ENCODE measurements around the gene MAML2. TPM values are rescaled to one million over a fixed set of nuclear protein-coding genes. Genes with fewer than 3 reads are reported as not detected.

The MAML2 gene
- total and polyA plus RNA-seq, 2 experiments from 2014 or later: 2.0 to 7.1 TPM

DNA sequence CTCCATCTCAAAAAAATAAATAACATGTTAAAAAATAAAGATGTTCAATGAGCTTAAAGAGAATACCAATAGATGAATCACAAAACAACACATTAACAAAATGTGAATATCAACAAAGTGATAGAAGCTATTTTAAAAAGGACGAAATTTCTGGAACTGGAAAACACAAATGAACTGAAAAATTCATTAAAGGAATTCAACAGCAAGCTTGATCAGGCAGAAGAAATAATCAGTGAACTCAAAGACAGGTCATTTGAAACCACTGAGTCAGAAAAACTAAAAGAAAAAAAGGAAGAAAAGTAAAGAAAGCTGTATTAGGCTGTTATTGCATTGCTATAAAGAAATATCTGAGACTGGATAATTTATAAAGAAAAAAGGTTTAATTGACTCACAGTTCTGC is 412.0 kb downstream of the MAML2 start:
- Histone ChIP-seq H3F3A (replicated peaks; ENCODE audit: low read depth) (no peaks in the 10 kb centered on the region), H3K27ac (ENCODE audit: low read depth) (no peak overlapping the region), H3K27me3 (ENCODE audit: insufficient read depth) (no peaks in the 10 kb centered on the region), H3K4me2 (no peak overlapping the region), H2AFZ (no peak overlapping the region), H3K4me3 (no peak overlapping the region), H3K4me1 (ENCODE audit: insufficient read depth) (no peaks in the 10 kb centered on the region), H3K79me2 (replicated peaks; ENCODE audit: insufficient read depth) (no peaks in the 10 kb centered on the region), H3K36me3 (ENCODE audit: insufficient read depth) (no peaks in the 10 kb centered on the region), H4K20me1 (replicated peaks; ENCODE audit: insufficient read depth) (no peaks in the 10 kb centered on the region), H3K9me2 (ENCODE audit: insufficient read depth) (no peaks in the 10 kb centered on the region)
- Mint-ChIP-seq H3K27me3 (ENCODE audit: insufficient read depth, low read depth, poor library complexity) (peaks cover 2% of the 10 kb centered on the region), H3K9me3 (0 out of 3 replicates have a peak, but pooled peaks cover 2% of the 10 kb centered on the region), H3K4me3 (no peak overlapping the region), H3K4me1 (peaks cover 3% of the 10 kb centered on the region; the same call in 1 of the 3 replicates), H3K27ac (no peak overlapping the region), H3K36me3 (ENCODE audit: low read depth) (no peaks in the 10 kb centered on the region)
- TF ChIP-seq POLR2AphosphoS5 (IDR thresholded peaks at IDR 0.05; ENCODE audit: low read depth): no peak
- no peak for ATAC-seq
- no peak for DNase-seq (ENCODE audit: low spot score)

GRCh38 chr11:95926726-95927125 is 416.3 kb downstream of the MAML2 start:
- H3K4me2 ChIP-seq: no peak overlapping the region
- ATAC-seq: no peak
- H3K79me2 ChIP-seq (replicated peaks; ENCODE audit: insufficient read depth): peaks cover 18% of the 10 kb centered on the region
- no peak overlapping the region for H3K4me3 ChIP-seq
- TF ChIP-seq POLR2AphosphoS5 (IDR thresholded peaks at IDR 0.05; ENCODE audit: low read depth) (no peak), ZNF331 (CRISPR knock-in tag; IDR thresholded peaks at IDR 0.05; ENCODE audit: low read depth) (no peak), REST (IDR thresholded peaks at IDR 0.05; ENCODE audit: unreplicated experiment) (no peak), EZH2phosphoT487 (IDR thresholded peaks at IDR 0.05; ENCODE audit: unreplicated experiment) (no peak), STAT1 (IDR thresholded peaks at IDR 0.05; ENCODE audit: unreplicated experiment) (no peak)
- no peak overlapping the region for H3K4me3 Mint-ChIP-seq
- no peak overlapping the region for H2AFZ ChIP-seq
- no peak for DNase-seq (ENCODE audit: low spot score)
- H3K27me3 ChIP-seq (ENCODE audit: insufficient read depth): no peaks in the 10 kb centered on the region
- no peak overlapping the region for H3K27ac Mint-ChIP-seq
- H3K9me3 Mint-ChIP-seq: 0 out of 3 replicates have a peak, but pooled peaks cover 2% of the 10 kb centered on the region
- no peak overlapping the region for H3K27ac ChIP-seq (ENCODE audit: low read depth)
- no peaks in the 10 kb centered on the region; the same call in 1 of the 2 replicates for H3F3A ChIP-seq (replicated peaks; ENCODE audit: low read depth)
- H3K4me1 Mint-ChIP-seq: peaks cover 22% of the 10 kb centered on the region
- no peaks in the 10 kb centered on the region; the same call in 1 of the 3 replicates for H3K36me3 Mint-ChIP-seq (ENCODE audit: low read depth)
- no peaks in the 10 kb centered on the region for H3K36me3 ChIP-seq (ENCODE audit: insufficient read depth)
- H4K20me1 ChIP-seq (replicated peaks; ENCODE audit: insufficient read depth): no peaks in the 10 kb centered on the region
- H3K27me3 Mint-ChIP-seq (ENCODE audit: insufficient read depth, low read depth, poor library complexity): peaks cover 9% of the 10 kb centered on the region
- no peaks in the 10 kb centered on the region for H3K9me2 ChIP-seq (ENCODE audit: insufficient read depth)
- peaks cover 19% of the 10 kb centered on the region for H3K4me1 ChIP-seq (ENCODE audit: insufficient read depth)

MicroRNAs within 50 kb of the gene (microRNA counts, 767-probe panel; counts per million panel counts)
- microRNA hsa-miR-1260b: not detected

Small RNAs within 50 kb of the gene (microRNA-seq; reads per million reads assigned to microRNA genes)
- gene MIR1260B: 0.66 reads per million

Small RNAs within 50 kb of the gene (small RNA-seq; reads per million reads assigned to genes)
- not detected for gene MIR1260B (ENCODE audit: low replicate concordance)

Other genes with a start within 250 kb of the MAML2 start
- gene CCDC82, start 46.7 kb upstream of the MAML2 start, total RNA-seq (2014; rRNA removed; shearing (Covaris generic)): 15.7 and 23.5 TPM in 2 replicates
- 40.0 and 45.8 TPM in 2 replicates for gene CCDC82, start 46.7 kb upstream of the MAML2 start, polyA plus RNA-seq (2016; fragmentation: Nextera tagmentation; extraction: Ambion mirVana)
- gene JRKL, start 46.8 kb upstream of the MAML2 start, total RNA-seq (2014; rRNA removed; shearing (Covaris generic)): 4.5 and 5.2 TPM in 2 replicates
- 3.3 and 3.8 TPM in 2 replicates for gene JRKL, start 46.8 kb upstream of the MAML2 start, polyA plus RNA-seq (2016; fragmentation: Nextera tagmentation; extraction: Ambion mirVana)

Data from GM23338 (cell line).